Mesendoderm (in vitro differentiated cells): Measurements from ENCODE around the gene SLC14A1.

Experiments
- DNase-seq: peaks from one replicate; pipeline ENCODE4 v3.0.0; 2013
- H2AK5ac ChIP-seq: 2 replicates; pipeline ENCODE4 v1.6.1; 2013; ENCODE audit warnings: low read length, inconsistent platforms
- H2BK120ac ChIP-seq: 2 replicates; pipeline ENCODE4 v1.6.1; 2013; ENCODE audit warnings: low read depth, mild to moderate bottlenecking, low read length, moderate library complexity, mixed read lengths
- H2BK15ac ChIP-seq: replicated peaks from 2 replicates; pipeline ENCODE4 v1.6.1; 2013; ENCODE audit warnings: low read depth, mild to moderate bottlenecking, moderate library complexity
- H2BK5ac ChIP-seq: 2 replicates; pipeline ENCODE4 v1.6.1; 2013; ENCODE audit warnings: low read length, inconsistent platforms
- H3K18ac ChIP-seq: 2 replicates; pipeline ENCODE4 v1.6.1; 2013; ENCODE audit warnings: mild to moderate bottlenecking, low read length, mixed read lengths
- H3K23ac ChIP-seq: one replicate; pipeline ENCODE4 v1.6.1; 2013; ENCODE audit warnings: low read length
- H3K27ac ChIP-seq: 2 replicates; pipeline ENCODE4 v1.5.1; 2013; ENCODE audit warnings: low read depth, mild to moderate bottlenecking, inconsistent platforms, low read length, moderate library complexity
- H3K27me3 ChIP-seq: 2 replicates; pipeline ENCODE4 v1.6.1; 2013; ENCODE audit warnings: low read length, control low read depth, mild to moderate bottlenecking, inconsistent platforms; ENCODE audit not compliant: insufficient read depth, poor library complexity
- H3K36me3 ChIP-seq: 2 replicates; pipeline ENCODE4 v1.6.1; 2013; ENCODE audit warnings: low read length, inconsistent platforms; ENCODE audit not compliant: control insufficient read depth, insufficient read depth
- H3K4ac ChIP-seq: one replicate; pipeline ENCODE4 v1.6.1; 2013; ENCODE audit warnings: low read depth, mild to moderate bottlenecking, low read length, moderate library complexity
- H3K4me1 ChIP-seq: 2 replicates; pipeline ENCODE4 v1.6.1; 2013; ENCODE audit warnings: low read depth, low read length, inconsistent platforms; ENCODE audit not compliant: control insufficient read depth
- H3K4me2 ChIP-seq: 2 replicates; pipeline ENCODE4 v1.6.1; 2013; ENCODE audit warnings: low read length
- H3K4me3 ChIP-seq: 2 replicates; pipeline ENCODE4 v1.5.1; 2013; ENCODE audit warnings: mild to moderate bottlenecking, low read length
- H3K56ac ChIP-seq: one replicate; pipeline ENCODE4 v1.6.1; 2013; ENCODE audit warnings: low read length
- H3K79me1 ChIP-seq: 2 replicates; pipeline ENCODE4 v1.6.1; 2013; ENCODE audit warnings: low read length, inconsistent platforms
- H3K79me2 ChIP-seq: 2 replicates; pipeline ENCODE4 v1.6.1; 2013; ENCODE audit warnings: mild to moderate bottlenecking, low read length; ENCODE audit not compliant: control insufficient read depth, insufficient read depth
- H3K9ac ChIP-seq: 2 replicates; pipeline ENCODE4 v1.6.1; 2013; ENCODE audit warnings: low read length, inconsistent platforms
- H4K5ac ChIP-seq: one replicate; pipeline ENCODE4 v1.6.1; 2013; ENCODE audit warnings: low read length
- H4K8ac ChIP-seq: one replicate; pipeline ENCODE4 v1.6.1; 2013; ENCODE audit warnings: low read depth, mild to moderate bottlenecking, control low read depth, low read length, moderate library complexity
- WGBS: extraction: QIAGEN DNeasy Blood & Tissue Kit; methylation state at CpG from one replicate; pipeline ENCODE4 v1.1.7; 2013; ENCODE audit warnings: low lambda C conversion rate, missing lambda C conversion rate; ENCODE audit not compliant: insufficient coverage; ENCODE audit errors: extremely low coverage; 5-methylcytosine and 5-hydroxymethylcytosine counted together

The SLC14A1 gene

GRCh38 chr18:45682181-45682580 lies 41.8 kb upstream of the SLC14A1 start:
- no peak overlapping the region for H3K27ac ChIP-seq
- no peak overlapping the region for H2BK120ac ChIP-seq
- no peak overlapping the region for H3K18ac ChIP-seq
- no peaks in the 10 kb centered on the region for H3K27me3 ChIP-seq
- H3K79me2 ChIP-seq, result no peaks in the 10 kb centered on the region
- no peak overlapping the region for H3K4me3 ChIP-seq
- H3K4ac ChIP-seq, result no peak overlapping the region
- no peak overlapping the region for H2BK5ac ChIP-seq
- no peaks in the 10 kb centered on the region for H3K4me1 ChIP-seq
- no peak overlapping the region for H3K4me2 ChIP-seq
- no peak overlapping the region for H2BK15ac ChIP-seq
- H4K8ac ChIP-seq, result no peak overlapping the region
- no peak for DNase-seq
- WGBS, result no CpG with 5 or more reads among the region's 8 CpGs
- H3K79me1 ChIP-seq, result no peaks in the 10 kb centered on the region
- H3K23ac ChIP-seq, result no peak overlapping the region
- H3K56ac ChIP-seq, result no peak overlapping the region
- no peak overlapping the region for H4K5ac ChIP-seq
- no peak overlapping the region for H2AK5ac ChIP-seq
- no peaks in the 10 kb centered on the region for H3K36me3 ChIP-seq
- H3K9ac ChIP-seq, result no peak overlapping the region

- Histone ChIP-seq H3K27ac (no peak overlapping the region), H3K23ac (no peak overlapping the region), H3K56ac (no peak overlapping the region), H3K4me2 (no peak overlapping the region), H2BK120ac (no peak overlapping the region), H3K36me3 (no peaks in the 10 kb centered on the region), H3K79me2 (no peaks in the 10 kb centered on the region), H3K4me1 (no peaks in the 10 kb centered on the region), H4K8ac (no peak overlapping the region), H3K79me1 (no peaks in the 10 kb centered on the region), H3K27me3 (no peaks in the 10 kb centered on the region), H3K9ac (no peak overlapping the region), H4K5ac (no peak overlapping the region), H2BK15ac (no peak overlapping the region), H2BK5ac (no peak overlapping the region), H3K4ac (no peak overlapping the region), H3K4me3 (no peak overlapping the region), H3K18ac (no peak overlapping the region), H2AK5ac (no peak overlapping the region)
- peak; percentile 26 for DNase-seq
- WGBS, result no CpG with 5 or more reads among the region's 5 CpGs
Measured at GRCh38 chr18:45684341-45685115, 39.5 kb upstream of the SLC14A1 start.

- no peak overlapping the region for H3K4me2 ChIP-seq
- WGBS, result no CpG with 5 or more reads among the region's 7 CpGs
- no peak overlapping the region for H4K5ac ChIP-seq
- no peak overlapping the region for H3K4me3 ChIP-seq
- no peak overlapping the region for H3K4ac ChIP-seq
- no peak overlapping the region for H2BK15ac ChIP-seq
- no peak overlapping the region for H2BK120ac ChIP-seq
- no peaks in the 10 kb centered on the region for H3K4me1 ChIP-seq
- no peak overlapping the region for H3K9ac ChIP-seq
- H3K79me2 ChIP-seq, result no peaks in the 10 kb centered on the region
- H4K8ac ChIP-seq, result no peak overlapping the region
- H3K27ac ChIP-seq, result no peak overlapping the region
- no peaks in the 10 kb centered on the region for H3K27me3 ChIP-seq
- H3K18ac ChIP-seq, result no peak overlapping the region
- H2AK5ac ChIP-seq, result no peak overlapping the region
- no peak overlapping the region for H3K23ac ChIP-seq
- H3K56ac ChIP-seq, result no peak overlapping the region
- H3K79me1 ChIP-seq, result no peaks in the 10 kb centered on the region
- no peak overlapping the region for H2BK5ac ChIP-seq
- no peaks in the 10 kb centered on the region for H3K36me3 ChIP-seq
- DNase-seq, result no peak
Measured at GRCh38 chr18:45686891-45687611, 36.9 kb upstream of the SLC14A1 start.

- WGBS, result no CpG with 5 or more reads among the region's 6 CpGs
- H3K4me3 ChIP-seq, result no peak overlapping the region
- no peak overlapping the region for H4K8ac ChIP-seq
- no peak for DNase-seq
- H3K18ac ChIP-seq, result no peak overlapping the region
- no peak overlapping the region for H3K9ac ChIP-seq
- no peak overlapping the region for H3K56ac ChIP-seq
- no peak overlapping the region for H2BK5ac ChIP-seq
- H3K4me2 ChIP-seq, result no peak overlapping the region
- no peaks in the 10 kb centered on the region for H3K4me1 ChIP-seq
- no peak overlapping the region for H4K5ac ChIP-seq
- H3K79me2 ChIP-seq, result no peaks in the 10 kb centered on the region
- H3K4ac ChIP-seq, result no peak overlapping the region
- H3K27me3 ChIP-seq, result no peaks in the 10 kb centered on the region
- H3K36me3 ChIP-seq, result no peaks in the 10 kb centered on the region
- no peak overlapping the region for H2BK15ac ChIP-seq
- H2AK5ac ChIP-seq, result no peak overlapping the region
- no peaks in the 10 kb centered on the region for H3K79me1 ChIP-seq
- no peak overlapping the region for H3K27ac ChIP-seq
- no peak overlapping the region for H3K23ac ChIP-seq
- no peak overlapping the region for H2BK120ac ChIP-seq
Measured at GRCh38 chr18:45687621-45688020, 36.4 kb upstream of the SLC14A1 start.

- Histone ChIP-seq H4K5ac (no peak overlapping the region), H4K8ac (no peak overlapping the region), H3K27me3 (no peaks in the 10 kb centered on the region), H2BK15ac (no peak overlapping the region), H3K4me2 (no peak overlapping the region), H2BK5ac (no peak overlapping the region), H3K27ac (no peak overlapping the region), H3K4ac (no peak overlapping the region), H2BK120ac (no peak overlapping the region), H3K56ac (no peak overlapping the region), H3K23ac (no peak overlapping the region), H3K4me1 (no peaks in the 10 kb centered on the region), H3K36me3 (no peaks in the 10 kb centered on the region), H3K9ac (no peak overlapping the region), H2AK5ac (no peak overlapping the region), H3K4me3 (no peak overlapping the region), H3K79me1 (no peaks in the 10 kb centered on the region), H3K79me2 (no peaks in the 10 kb centered on the region), H3K18ac (no peak overlapping the region)
- no peak for DNase-seq
- WGBS, result no CpG with 5 or more reads among the region's 4 CpGs
Measured at GRCh38 chr18:45688113-45688512, 35.9 kb upstream of the SLC14A1 start.
